GM12892 (cell line): Measurements from ENCODE around the gene ATOSA.

Experiments
- POLR2A ChIP-seq: IDR thresholded peaks from 2 replicates; pipeline ENCODE4 v1.6.1; 2011; ENCODE audit warnings: low read depth, low read length, control low read depth
- POLR2AphosphoS5 ChIP-seq: IDR thresholded peaks from 2 replicates; pipeline ENCODE4 v1.6.1; 2011; ENCODE audit warnings: low read depth, low read length, control low read depth
- TAF1 ChIP-seq: IDR thresholded peaks from 2 replicates; pipeline ENCODE4 v1.6.1; 2011; ENCODE audit warnings: low read depth, mild to moderate bottlenecking, control low read depth, low read length, borderline replicate concordance

DNA sequence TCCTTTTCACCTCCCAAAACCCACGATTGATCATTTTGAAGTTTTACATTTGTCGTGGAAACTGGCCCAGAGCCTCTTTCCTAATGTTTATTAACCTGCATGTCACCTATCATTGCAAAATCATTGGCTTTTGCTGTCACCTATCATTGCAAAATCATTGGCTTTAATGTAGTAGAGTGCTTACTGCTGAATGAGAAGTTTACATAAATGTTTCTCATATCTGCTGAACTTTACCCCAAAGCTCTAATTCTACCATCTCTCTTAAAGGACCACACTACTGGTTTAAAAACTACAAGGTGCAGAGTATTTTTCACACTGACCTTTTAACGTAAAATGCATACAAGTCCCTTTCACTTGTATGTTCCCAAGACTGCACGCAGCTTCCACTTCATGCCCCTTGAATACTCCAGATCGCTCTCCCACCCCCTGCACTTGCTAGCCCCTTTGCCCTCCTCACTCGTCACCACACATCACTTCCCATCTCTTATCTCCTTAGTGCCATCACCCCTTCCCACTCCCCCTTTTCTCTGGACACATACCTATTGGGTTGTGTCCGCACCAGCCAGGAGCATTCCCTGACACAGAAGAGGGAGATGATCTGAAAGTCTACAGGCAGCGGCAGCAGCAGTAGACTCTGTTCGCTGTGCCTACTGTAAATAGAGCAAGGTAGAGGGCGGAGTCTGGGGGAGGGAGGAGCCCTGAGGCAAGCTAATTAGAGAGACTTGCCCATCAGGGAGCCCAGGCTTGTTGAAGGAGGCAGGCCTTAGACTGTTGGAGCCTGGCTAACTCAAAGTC, 30.2 kb upstream of the ATOSA start:
- TF ChIP-seq POLR2AphosphoS5 (no peak), TAF1 (no peak), POLR2A (no peak)
